Endothelial cell of umbilical vein (primary cell): ENCODE measurements around the gene GADD45GIP1. TPM values are rescaled to one million over a fixed set of nuclear protein-coding genes. Genes with fewer than 3 reads are reported as not detected.

ENCODE experiments used
- BruUV-seq: library from RNA; stranded (reverse); fragments of 400-500 nt; replicated peaks from 2 replicates; lab custom pipeline; 2021; lab: Mats Ljungman, UMichigan
- CTCF ChIA-PET: fragments of 300-600, 350-600 bp; sonication (Branson Sonifier 250); formaldehyde crosslinking; loops from one replicate; lab custom pipeline; 2021; ENCODE audit warnings: antibody characterized with exemption, inconsistent platforms; lab: Charles Lee
- POLR2A ChIA-PET: fragments of 300-600, 350-600 bp; sonication (Branson Sonifier 250); formaldehyde crosslinking; loops from one replicate; lab custom pipeline; 2021; ENCODE audit warnings: antibody characterized with exemption, inconsistent platforms; lab: Charles Lee
- DNase-seq: peaks from one replicate; pipeline ENCODE4 v3.0.0-alpha.2; 2011; ENCODE audit warnings: low read depth, low spot score
- FAIRE-seq: peaks from 2 replicates; lab custom pipeline; 2011; peaks lifted over from hg19 to GRCh38; lab: Jason Lieb, UNC
- H2AFZ ChIP-seq: 2 replicates; pipeline ENCODE4 v1.6.0; 2012; ENCODE audit warnings: low read depth, low read length, control low read depth, inconsistent platforms
- H3K27ac ChIP-seq: 2 replicates; pipeline ENCODE4 v1.5.1; 2011; ENCODE audit warnings: low read depth, mild to moderate bottlenecking, control low read depth, low read length, moderate library complexity; ENCODE audit not compliant: insufficient read depth
- H3K27me3 ChIP-seq, 2 experiments: 2 replicates each; pipeline versions ENCODE4 v1.6.0 to v1.6.1; 2011; ENCODE audit warnings: low read length in 2 of 2, mixed read lengths in 1 of 2; ENCODE audit not compliant: control insufficient read depth in 2 of 2, insufficient read depth in 2 of 2
- H3K36me3 ChIP-seq, 2 experiments: 2 replicates in 1 of 2; 3 replicates in 1 of 2; pipeline ENCODE4 v1.5.1; 2011; ENCODE audit warnings: low read length in 2 of 2, mild to moderate bottlenecking in 1 of 2, moderate library complexity in 1 of 2; ENCODE audit not compliant: control insufficient read depth in 2 of 2, insufficient read depth in 2 of 2; ENCODE audit errors: extremely low read depth in 1 of 2
- H3K4me1 ChIP-seq: 3 replicates; pipeline ENCODE4 v1.5.1; 2011; ENCODE audit warnings: mild to moderate bottlenecking, low read length; ENCODE audit not compliant: control insufficient read depth, insufficient read depth; ENCODE audit errors: extremely low read depth
- H3K4me2 ChIP-seq: 2 replicates; pipeline ENCODE4 v1.6.1; 2011; ENCODE audit warnings: low read length, control low read depth, mixed read lengths; ENCODE audit not compliant: insufficient read depth
- H3K4me3 ChIP-seq, 3 experiments: fragments of 200-600 bp in 1 of 3; sonication (generic), shearing (Covaris generic) in 1 of 3; replicated peaks in 1 of 3; 2 replicates each; pipeline ENCODE4 v1.5.1; 2011 to 2016; ENCODE audit warnings: control low read depth in 3 of 3, low read length in 3 of 3, mild to moderate bottlenecking in 2 of 3, inconsistent platforms in 1 of 3, low read depth in 1 of 3, moderate library complexity in 1 of 3; ENCODE audit not compliant: insufficient read depth in 1 of 3
- H3K79me2 ChIP-seq: 2 replicates; pipeline ENCODE4 v1.6.0; 2012; ENCODE audit warnings: low read length, inconsistent platforms; ENCODE audit not compliant: control insufficient read depth, insufficient read depth
- H3K9ac ChIP-seq: replicated peaks from 2 replicates; pipeline ENCODE3; 2011; ENCODE audit warnings: low read length, control low read depth; ENCODE audit not compliant: insufficient read depth; ENCODE audit errors: extremely low read depth
- H3K9me1 ChIP-seq: replicated peaks from 3 replicates; pipeline ENCODE4 v1.6.0; 2011; ENCODE audit warnings: mild to moderate bottlenecking, low read length; ENCODE audit not compliant: control insufficient read depth, insufficient read depth; ENCODE audit errors: extremely low read depth
- H3K9me3 ChIP-seq: replicated peaks from 2 replicates; pipeline ENCODE4 v1.5.1; 2012; ENCODE audit warnings: low read length, inconsistent platforms; ENCODE audit not compliant: control insufficient read depth, insufficient read depth
- H4K20me1 ChIP-seq: replicated peaks from 2 replicates; pipeline ENCODE3; 2011; ENCODE audit warnings: mild to moderate bottlenecking, low read length; ENCODE audit not compliant: control insufficient read depth, insufficient read depth; ENCODE audit errors: extremely low read depth
- EZH2 ChIP-seq: IDR thresholded peaks from 2 replicates; pipeline ENCODE4 v1.6.1; 2012; ENCODE audit warnings: borderline replicate concordance, low read depth, mild to moderate bottlenecking, moderate library complexity, low read length, inconsistent platforms; ENCODE audit not compliant: severe bottlenecking
- FOS ChIP-seq: IDR thresholded peaks from 2 replicates; pipeline ENCODE4 v1.6.1; 2011; ENCODE audit warnings: mild to moderate bottlenecking, low read length, moderate library complexity, borderline replicate concordance; ENCODE audit not compliant: insufficient read depth
- GATA2 ChIP-seq: IDR thresholded peaks from 2 replicates; pipeline ENCODE4 v1.7.0; 2011; ENCODE audit warnings: low read depth, mild to moderate bottlenecking, moderate library complexity, mixed read lengths, low read length; ENCODE audit not compliant: insufficient read length, insufficient read depth
- JUN ChIP-seq: IDR thresholded peaks from 2 replicates; pipeline ENCODE4 v1.6.1; 2011; ENCODE audit warnings: borderline replicate concordance, low read depth; ENCODE audit not compliant: insufficient read length, insufficient read depth
- MYC ChIP-seq: IDR thresholded peaks from one replicate; pipeline ENCODE4 v1.6.1; 2011; ENCODE audit warnings: mild to moderate bottlenecking, low read depth, low read length
- POLR2A ChIP-seq: IDR thresholded peaks from 2 replicates; pipeline ENCODE4 v1.6.1; 2012; ENCODE audit warnings: low read depth, mild to moderate bottlenecking, control low read depth, low read length
- POLR2AphosphoS5 ChIP-seq: IDR thresholded peaks from 2 replicates; pipeline ENCODE4 v1.6.1; 2012; ENCODE audit warnings: low read depth, mild to moderate bottlenecking, control low read depth, low read length, moderate library complexity; ENCODE audit not compliant: insufficient read depth
- dilution Hi-C: fragments of 300-500 bp; cut with MboI; formaldehyde crosslinking; loops from one replicate; pipeline ENCODE4 v1.15.0; 2019; ENCODE audit warnings: low sequenced_read_pairs; ENCODE audit not compliant: extremely low pct_ligation_motif_present
- intact Hi-C: fragments of 100-400 bp; cut with micrococcal nuclease; formaldehyde crosslinking; loops from one replicate; pipeline ENCODE4 v1.10.0; 2022
- polyA plus RNA-seq, 4 experiments: library from polyadenylated mRNA; depleted of rRNA in 3 of 4; stranded (reverse) in 3 of 4; unstranded in 1 of 4; fragments of >200 nt; gene quantifications; 2 replicates each; pipeline versions ENCODE4 v1.2.1 to v1.2.3, GENCODE V29; 2011 to 2012; ENCODE audit warnings: missing spikeins in 1 of 4
- total RNA-seq: library from RNA; stranded (reverse); gene quantifications from 2 replicates; pipeline ENCODE4 v1.2.3, GENCODE V29; 2021
- TF ChIP-seq, protein P1 (sequence below), 2 donors: IDR thresholded peaks; 1 replicate in 1 of 2; 2 replicates in 1 of 2; pipeline ENCODE4 v1.5.1; 2011; ENCODE audit warnings: low read length in 2 of 2, mild to moderate bottlenecking in 2 of 2, moderate library complexity in 2 of 2, control low read depth in 1 of 2, inconsistent platforms in 1 of 2, low read depth in 1 of 2; ENCODE audit not compliant: insufficient read depth in 1 of 2; ENCODE audit errors: extremely low read depth in 1 of 2
- TF ChIP-seq, protein P2 (sequence below): IDR thresholded peaks from 2 replicates; pipeline ENCODE4 v1.6.1; 2011; ENCODE audit not compliant: insufficient read depth, insufficient read length

Gene GADD45GIP1
- total and polyA plus RNA-seq, 2 donors (not counting 3 experiments of a cell fraction or from before 2014, with no cell fraction given): 32.8 to 38.3 TPM

DNA sequence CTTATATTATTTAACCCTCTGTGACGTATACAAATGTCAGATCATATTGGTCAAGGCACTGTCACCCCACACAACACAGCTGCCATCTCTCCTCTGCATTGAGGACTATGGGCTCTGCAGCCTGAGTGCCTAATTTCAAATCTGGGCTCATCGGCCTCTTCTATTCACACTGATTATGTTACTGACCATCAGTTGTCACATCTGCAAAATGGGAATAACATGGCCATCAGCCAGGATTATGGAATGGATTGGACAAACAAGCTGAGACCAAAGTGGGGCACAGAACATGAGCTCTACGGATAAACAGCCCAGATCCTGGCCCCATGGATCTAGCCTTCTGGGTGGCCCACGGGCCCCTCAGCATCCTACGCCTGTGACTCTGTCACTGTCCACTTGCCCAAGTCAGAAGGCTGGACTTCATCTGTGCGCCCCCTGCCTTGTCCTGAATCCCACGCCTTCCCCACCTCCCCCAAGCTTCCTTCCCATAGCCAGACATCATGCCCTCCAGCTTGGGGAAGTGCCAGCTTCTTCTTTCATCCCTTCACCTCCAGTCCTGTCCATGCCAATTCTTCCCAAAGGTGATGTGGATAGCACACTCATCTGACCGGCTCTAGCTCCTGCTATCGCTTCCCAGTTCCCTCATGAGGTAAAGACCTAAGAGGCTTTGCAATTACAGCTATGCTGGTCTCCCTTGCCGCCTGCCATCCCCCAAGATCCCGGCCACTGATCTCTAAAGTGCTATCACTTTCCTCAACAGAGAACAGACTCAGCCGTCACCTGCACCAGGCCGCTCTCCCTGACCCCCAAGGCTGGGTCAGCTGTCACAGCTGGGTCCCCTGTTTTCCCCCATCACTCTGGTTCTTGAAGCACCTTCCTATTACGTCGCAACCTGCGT lies 24.4 kb downstream of the GADD45GIP1 start:
- Histone ChIP-seq H4K20me1 (no peaks in the 10 kb centered on the region), H3K4me2 (peak overlapping the region; percentile 78), H3K27me3 (no peaks in the 10 kb centered on the region), H3K9me3 (no peaks in the 10 kb centered on the region), H3K9ac (peak overlapping the region; percentile 66), H3K27ac (peak overlapping the region; percentile 27), H3K9me1 (no peaks in the 10 kb centered on the region), H3K4me3 (peak overlapping the region; percentile 26 to 82 (median 56)), H3K36me3 (peaks cover 6 to 21% of the 10 kb centered on the region in 2 experiments), H2AFZ (peak overlapping the region; percentile 45), H3K79me2 (peaks cover 21% of the 10 kb centered on the region), H3K4me1 (peaks cover 13% of the 10 kb centered on the region)
- BruUV-seq: no TSS peak
- FAIRE-seq: no peak
- intact Hi-C loops: loop anchor here (1.0 to 10.0 kb wide), 2 partner anchors 13 to 148 kb away; partner anchors contain the start of gene SYCE2
- no peak for DNase-seq
- TF ChIP-seq GATA2 (no peak), MYC (no peak), POLR2AphosphoS5 (no peak), JUN (no peak), FOS (no peak), POLR2A (no peak), EZH2 (no peak)
- TF ChIP-seq, protein P1, sequence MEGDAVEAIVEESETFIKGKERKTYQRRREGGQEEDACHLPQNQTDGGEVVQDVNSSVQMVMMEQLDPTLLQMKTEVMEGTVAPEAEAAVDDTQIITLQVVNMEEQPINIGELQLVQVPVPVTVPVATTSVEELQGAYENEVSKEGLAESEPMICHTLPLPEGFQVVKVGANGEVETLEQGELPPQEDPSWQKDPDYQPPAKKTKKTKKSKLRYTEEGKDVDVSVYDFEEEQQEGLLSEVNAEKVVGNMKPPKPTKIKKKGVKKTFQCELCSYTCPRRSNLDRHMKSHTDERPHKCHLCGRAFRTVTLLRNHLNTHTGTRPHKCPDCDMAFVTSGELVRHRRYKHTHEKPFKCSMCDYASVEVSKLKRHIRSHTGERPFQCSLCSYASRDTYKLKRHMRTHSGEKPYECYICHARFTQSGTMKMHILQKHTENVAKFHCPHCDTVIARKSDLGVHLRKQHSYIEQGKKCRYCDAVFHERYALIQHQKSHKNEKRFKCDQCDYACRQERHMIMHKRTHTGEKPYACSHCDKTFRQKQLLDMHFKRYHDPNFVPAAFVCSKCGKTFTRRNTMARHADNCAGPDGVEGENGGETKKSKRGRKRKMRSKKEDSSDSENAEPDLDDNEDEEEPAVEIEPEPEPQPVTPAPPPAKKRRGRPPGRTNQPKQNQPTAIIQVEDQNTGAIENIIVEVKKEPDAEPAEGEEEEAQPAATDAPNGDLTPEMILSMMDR (IDR thresholded peaks at IDR 0.05; ENCODE audit: extremely low read depth in 1 of 2, insufficient read depth in 1 of 2, low read depth in 1 of 2, low read length in 2 of 2): no peak
- TF ChIP-seq, protein P2, sequence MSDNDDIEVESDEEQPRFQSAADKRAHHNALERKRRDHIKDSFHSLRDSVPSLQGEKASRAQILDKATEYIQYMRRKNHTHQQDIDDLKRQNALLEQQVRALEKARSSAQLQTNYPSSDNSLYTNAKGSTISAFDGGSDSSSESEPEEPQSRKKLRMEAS: no peak
- dilution Hi-C loops: no loop called here
- ChIA-PET POLR2A (interaction anchor here (2.2 kb wide), 1 partner anchor 13 kb away, joined by 6 read pairs; the partner anchor contains the start of gene SYCE2), CTCF (interaction anchor here (0.6 to 3.0 kb wide), 6 partner anchors 18 to 172 kb away, joined by 3 to 11 read pairs (median 3); partner anchors contain the start of gene GCDH)
